Muscle of arm (tissue), 12 donors: Measurements from ENCODE around the gene ZNF513. TPM values are rescaled to one million over a fixed set of nuclear protein-coding genes. Genes with fewer than 3 reads are reported as not detected.

Experiments
- DNase-seq: peaks from one replicate; pipeline ENCODE4 v3.0.0-alpha.2; 2013
- polyA plus RNA-seq, 12 donors: library from polyadenylated mRNA; unstranded; fragments of 120-200 nt; gene quantifications; one replicate each; pipeline ENCODE4 v1.2.1, GENCODE V29; 2013; ENCODE audit not compliant: insufficient read length in 12 of 12

Gene ZNF513
- polyA plus RNA-seq, 12 donors: 9.1 to 20.0 (median 11.6) TPM; not detected in 1

DNA sequence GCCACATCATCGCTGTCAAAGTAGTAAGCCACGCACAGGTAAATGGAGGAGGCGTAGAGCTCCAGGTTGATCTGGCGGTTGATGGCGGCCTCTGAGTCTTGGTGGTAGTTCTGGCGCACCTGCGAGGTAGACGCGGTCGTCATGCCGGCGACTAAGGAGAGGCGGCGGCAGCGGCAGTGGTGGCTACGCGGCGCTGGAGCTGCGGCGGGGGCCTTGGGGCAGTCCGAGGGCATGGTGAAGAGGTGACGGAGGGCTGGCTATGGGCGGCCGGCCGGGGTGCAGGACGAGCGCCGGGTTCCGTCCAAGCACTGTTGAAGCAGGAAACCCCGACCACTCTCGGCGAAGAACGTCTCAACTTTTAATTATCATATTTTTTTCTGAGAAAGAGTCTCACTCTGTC is 12.7 kb upstream of the ZNF513 start:
- no peak for DNase-seq

DNA sequence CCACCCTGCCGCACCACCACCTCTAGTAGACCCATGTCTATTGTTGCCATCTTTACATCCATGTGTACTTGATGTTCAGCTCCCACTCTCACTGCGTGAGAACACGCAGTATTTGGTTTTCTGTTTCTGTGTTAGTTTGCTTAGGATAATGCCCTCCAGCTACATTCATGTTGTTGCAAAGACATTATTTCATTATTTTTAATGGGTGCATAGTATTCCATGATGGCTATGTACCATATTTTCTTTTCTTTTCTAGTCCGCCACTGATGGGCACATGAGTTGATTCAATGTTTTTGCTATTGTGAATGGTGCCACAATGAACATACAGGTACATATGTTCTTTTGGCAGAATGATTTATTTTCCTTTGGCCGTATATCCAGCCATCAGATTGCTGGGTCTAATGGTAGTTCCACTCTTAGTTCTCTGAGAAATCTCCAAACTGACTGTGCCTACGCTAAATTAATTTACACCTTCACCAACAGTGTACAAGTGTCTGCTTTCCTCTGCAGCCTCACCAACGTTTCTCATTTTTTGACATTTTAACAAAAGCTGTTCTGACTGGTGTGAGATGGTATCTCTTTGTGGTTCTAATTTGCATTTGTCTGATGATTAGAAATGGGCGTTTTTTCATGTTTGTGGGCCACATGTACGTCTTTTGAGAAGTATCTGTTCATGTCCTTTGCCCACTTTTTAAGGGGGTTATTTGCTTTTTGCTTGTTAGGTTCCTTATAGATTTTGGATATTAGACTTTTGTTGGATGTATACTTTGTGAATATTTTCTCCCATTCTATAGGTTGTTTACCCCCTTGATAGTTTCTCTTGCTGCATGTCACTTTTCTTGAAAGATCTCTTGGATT is 10.5 kb upstream of the ZNF513 start:
- DNase-seq: no peak

DNA sequence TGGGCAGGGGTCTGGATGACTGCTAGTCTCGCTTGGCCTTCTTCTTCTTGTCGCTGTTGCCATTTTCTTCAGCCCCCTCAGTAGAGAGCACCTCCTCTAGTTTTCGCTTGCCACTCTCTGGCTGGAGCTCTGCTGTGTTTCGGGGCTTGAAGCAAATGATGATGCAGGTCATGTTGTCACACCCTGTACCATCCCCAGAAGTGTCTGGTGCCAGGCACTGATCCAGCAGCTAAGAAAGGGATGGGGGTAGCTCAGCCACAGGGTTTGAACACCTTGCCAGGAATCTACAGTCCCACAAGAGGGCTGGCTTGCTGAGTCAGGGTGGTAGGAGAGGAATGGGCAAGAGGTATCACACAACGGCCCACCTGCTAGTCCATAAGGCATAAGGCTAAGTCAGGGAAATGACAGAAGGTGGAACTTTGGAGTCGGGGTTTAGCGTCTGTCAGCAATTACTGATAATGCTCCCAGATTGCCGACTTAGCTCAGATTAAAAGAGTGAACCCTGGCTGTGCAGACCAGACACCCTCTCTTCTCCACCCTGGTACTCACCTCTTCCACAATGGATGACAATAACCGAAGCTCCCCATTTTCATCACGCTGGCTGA is 1.1 kb upstream of the ZNF513 start:
- DNase-seq: no peak

DNA sequence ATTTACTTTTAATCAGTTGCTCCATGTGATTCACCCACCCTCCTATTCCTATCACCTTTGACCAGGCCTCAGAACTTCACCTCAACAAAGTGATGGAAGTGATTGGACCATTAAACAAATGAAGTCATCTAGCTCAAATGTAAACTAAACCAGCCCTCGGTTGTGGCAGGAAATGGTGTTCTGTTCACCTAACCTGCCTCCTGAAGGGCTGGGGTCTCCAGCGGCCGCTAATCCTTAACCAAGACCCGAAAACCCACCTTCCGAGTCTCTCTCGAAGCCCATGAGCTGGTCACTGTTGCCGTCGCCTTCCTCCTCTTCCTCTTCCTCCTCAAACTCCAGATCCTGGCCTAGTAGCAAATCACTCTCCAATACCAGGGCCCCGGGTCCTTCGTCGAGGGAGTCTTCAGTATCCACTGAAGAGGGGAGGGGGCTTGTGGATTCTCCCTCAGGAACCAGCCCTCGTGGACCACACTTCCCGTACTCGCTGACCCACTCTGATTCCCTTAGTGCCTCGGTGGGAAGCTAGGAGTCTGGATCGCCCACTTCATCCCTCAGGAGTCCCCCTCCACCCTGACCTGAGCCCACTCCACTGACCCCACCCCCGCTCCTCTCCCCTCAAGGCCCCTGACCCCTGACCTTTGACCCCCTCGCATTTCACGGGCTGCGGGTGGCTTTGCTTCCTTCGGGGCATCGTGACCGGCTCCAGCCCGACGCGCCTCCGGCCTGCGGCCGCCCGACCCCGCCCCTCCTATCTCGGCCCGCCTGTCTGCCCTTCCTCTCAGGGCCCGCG is 503 bp downstream of the ZNF513 start:
- peak; percentile 46 for DNase-seq

DNA sequence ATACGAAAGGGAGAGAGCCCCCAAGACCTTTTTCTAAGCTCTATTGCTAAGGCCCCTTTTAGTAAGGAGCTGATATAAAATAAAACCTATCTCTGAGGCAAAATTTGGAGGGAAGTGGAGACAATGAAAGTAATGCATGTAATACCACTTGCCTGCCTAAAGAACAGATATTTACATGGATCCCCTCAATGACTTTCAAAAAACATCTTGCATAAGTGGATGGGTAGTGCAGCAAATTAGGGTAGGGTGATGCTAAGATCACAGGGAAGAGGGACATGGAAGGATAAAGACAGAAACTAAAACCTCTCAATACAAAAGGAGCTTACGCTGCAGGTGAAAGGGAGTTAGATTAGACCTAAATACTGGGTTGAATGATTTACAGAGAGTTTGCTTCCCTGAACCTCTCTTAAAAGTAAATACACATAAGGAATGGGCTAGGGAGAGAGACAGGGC is 1.1 kb downstream of the ZNF513 start:
- DNase-seq: no peak

DNA sequence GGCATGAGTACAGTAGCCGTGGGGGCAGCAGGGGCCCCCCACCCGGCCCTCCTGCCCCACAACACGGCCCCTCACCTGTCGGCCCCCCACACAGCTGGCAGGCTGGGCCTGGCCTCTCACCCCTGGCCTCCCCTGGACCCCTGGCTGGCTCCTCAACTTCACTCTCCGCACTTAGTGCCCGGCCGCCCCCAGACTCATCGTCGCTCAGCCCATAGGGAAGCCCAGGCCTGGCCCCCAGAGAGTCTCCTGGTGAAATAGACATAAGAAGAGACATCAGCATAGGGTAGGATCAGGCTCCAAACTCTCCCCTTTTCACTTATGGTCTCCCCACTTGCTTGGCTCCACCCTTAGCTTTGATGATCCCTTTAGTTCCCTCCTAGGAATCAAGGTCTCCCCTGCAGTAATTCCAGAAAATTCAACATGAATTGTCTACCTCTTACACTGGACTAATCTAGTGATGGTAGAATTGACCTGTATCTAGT is 1.7 kb downstream of the ZNF513 start:
- DNase-seq: no peak

DNA sequence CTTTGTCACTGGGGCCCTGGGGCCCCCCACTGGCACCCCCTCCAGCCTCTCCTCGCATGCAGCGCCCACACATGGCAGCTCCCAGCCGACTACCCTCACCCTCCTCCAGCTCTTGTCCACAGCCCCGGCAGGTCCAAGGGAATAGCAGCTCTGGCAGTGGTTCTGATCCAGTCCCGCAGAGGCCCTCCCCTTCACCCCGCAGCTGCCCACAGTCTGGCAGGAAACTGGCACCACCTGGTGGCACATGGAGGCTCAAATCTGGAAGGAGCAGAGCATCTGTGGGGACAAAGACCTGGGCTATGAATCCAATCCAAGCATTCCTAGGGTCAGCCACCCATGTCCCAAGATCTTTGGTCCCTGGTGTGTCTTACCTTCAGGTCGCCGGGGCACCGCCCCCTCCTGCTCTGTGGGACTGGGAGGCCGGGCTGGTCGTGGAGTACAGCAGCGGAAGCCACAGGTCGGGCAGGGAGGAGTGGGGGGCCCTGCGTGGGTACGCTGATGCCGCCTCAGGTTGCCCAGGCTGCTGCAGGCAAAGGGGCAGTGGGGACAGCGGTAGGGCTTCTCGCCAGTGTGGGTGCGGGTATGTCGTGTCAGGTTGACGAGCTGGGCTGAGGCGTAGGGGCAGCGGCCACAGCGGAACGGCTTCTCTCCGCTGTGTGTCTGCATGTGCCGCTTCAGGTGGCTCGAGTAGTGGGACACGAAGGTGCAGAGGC is 2.3 kb downstream of the ZNF513 start:
- no peak for DNase-seq

DNA sequence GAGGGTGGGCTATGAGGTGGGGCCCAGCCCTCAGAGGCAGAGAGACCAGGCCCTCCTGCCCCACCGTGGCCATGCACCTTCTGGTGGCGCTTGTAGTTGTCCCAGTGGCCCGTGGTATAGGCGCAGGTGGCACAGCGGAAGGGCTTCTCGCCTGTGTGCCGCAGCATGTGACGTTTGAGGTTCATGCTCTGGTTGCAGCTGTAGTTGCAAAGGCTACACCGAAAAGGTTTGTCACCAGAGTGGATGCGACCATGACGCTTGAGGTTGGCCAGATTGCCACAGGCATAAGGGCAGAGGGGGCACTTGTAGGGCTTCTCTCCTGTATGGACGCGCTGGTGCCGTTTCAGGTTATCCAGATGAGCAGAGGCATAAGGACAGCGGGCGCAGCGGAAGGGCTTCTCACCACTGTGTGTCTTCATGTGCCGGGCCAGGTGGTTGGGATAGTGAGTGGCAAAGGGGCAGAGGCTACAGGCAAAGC is 2.9 kb downstream of the ZNF513 start:
- DNase-seq: no peak

DNA sequence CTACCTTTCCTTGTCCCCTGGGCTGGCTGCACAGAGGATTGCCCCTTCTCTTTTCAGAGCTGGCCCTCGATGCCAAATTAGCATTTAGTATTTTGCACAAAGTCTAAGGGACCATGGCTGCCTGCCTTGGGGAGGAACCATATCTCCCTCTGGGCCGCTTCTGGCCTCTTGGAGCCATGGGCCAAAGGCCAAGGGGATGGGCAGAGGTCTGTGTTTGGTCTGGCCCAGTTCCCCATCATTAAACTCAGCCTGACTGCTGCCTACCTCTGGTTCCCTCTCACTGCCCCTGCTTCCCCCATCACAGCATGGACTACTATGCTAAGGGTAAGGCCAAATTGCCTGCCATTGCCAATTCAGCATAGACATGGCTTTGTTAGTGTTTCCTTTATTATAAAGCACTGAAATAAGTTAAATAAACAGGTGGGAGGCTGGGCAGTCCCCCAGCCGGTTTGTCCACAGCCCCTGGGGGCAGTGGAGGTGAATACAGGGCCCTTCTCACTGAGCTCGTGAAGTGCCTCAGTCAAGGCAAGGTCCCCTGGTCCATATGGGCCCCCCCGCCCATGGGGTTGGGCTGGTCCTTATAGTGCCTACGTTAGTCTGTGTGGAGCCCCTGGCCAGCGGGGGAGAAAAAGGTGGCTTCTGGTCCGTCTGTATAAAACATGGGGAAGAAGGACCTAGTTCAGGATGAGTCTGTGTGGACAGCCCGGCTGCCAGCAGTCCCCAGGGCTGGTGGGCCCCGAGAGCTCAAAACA is 3.5 kb downstream of the ZNF513 start:
- DNase-seq: no peak

DNA sequence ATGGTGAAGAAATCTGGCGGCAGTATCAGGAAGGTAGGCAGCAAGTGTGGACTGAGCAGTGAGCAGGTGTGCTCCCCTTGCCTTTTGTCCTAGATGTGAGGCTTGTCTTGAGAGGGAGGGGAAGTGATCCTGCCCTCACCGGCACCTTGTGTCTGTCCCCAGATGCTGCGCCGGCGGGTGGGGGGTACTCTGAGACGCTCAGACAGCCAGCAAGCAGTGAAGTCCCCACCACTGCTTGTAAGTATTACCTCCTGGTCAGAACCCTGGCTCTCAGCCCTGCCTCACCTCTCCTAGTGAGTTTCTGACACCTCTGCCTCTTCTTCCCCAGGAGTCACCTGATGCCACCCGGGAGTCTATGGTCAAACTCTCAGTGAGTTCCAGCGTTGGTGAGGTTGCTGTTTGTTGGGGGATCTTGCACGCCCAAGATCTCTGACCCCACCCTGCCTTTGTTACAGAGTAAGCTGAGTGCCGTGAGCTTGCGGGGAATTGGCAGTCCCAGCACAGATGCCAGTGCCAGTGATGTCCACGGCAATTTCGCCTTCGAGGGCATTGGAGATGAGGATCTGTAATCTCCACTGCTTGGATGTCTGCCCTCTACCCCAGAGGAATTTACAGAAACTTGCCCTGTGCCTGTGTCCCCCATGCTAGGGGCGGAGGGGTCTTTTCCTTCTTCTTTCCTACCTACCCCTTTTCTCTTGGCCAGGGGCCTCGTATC is 4.2 kb downstream of the ZNF513 start:
- DNase-seq: no peak

DNA sequence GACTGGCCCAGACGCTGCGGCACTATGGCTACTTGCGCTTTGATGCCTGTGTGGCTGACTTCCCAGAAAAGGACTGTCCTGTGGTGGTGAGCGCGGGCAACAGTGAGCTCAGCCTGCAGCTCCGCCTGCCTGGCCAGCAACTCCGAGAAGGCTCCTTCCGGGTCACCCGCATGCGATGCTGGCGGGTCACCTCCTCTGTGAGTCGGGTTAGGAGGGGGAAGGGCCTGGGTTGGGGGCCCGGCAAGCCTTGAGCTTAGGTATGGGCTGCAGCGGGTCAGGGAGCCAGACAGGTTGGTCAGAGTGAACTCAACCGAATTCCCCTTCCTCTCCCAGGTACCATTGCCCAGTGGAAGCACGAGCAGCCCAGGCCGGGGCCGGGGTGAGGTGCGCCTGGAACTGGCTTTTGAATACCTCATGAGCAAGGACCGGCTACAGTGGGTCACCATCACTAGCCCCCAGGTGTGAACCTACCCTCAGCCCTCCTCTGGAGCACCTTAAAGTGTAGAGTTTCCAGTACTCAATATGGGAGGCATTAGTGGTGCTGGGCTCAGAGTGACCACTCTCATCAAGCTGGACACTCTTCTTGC is 4.9 kb downstream of the ZNF513 start:
- DNase-seq: no peak

DNA sequence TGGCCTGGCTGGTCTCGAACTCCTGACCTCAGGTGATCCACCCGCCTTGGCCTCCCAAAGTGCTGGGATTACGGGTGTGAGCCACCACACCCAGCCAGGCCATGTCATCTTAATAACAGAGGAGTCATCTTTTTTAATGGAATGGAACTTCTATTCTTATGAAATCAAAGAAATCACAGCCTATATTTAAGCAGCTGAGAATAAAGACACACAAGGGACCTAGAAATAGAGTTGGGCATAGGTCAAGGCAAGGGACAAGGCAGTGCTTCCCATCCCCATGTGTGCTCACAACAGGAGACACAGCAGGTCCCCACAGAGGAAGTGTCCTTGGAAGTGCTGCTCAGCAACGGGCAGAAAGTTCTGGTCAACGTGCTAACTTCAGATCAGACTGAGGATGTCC is 7.0 kb downstream of the ZNF513 start:
- no peak for DNase-seq

DNA sequence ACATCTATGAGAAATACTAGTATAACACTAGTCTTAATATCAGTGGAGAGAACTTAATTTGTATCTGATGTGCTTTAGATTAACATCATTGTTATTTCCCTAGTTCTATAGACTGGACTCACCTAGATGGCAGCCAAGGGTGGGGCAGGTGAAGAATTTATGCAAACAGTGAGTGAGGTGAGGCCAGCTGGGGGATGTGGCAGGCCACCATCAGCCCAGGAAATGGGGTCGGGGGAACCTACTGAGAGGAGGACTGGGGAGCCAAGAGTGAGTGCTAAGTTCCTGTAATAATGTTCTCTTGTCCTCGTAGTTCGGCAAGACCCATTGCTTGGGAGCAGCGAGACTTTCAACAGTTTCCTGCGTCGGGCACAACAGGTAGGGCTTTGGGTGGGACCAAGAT is 7.6 kb downstream of the ZNF513 start:
- DNase-seq: no peak

DNA sequence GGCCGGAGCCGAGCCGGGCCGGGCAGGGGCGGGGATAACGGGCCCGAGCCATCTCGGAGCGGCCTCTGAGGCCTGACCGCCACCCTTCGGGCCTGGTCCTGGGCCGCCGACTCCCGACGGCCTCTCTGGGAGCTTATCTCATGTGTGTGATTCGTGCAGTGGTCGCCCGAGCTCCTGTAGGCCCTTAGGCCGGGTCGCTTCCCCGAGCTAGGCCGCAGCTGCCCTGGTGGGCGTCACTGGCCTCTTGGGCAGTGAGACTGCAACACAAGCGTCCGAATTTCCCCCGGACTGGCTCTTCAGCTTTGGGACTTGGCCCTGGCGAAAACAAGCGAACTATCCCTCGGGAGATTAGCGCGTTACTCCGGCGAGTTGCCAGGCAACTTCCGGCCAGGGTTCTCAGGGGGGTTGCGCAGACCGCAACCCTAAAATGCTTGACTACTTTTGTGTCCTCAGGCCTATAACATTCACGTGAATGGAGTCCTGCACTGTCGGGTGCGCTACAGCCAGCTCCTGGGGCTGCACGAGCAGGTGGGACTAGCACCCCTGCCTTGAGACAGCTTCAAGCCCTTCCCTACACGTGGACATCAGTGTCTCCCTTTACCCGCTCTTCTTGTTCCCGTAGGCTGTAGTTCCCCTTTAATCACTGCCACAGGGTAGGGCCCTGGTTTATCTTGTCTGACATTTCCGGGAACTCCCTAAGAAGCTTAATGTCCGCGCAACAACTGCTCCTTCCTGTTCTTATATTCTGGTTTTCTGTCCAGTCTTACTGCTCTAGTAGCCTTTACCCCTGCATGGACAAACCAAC is 9.5 kb downstream of the ZNF513 start:
- DNase-seq: peak; percentile 33

DNA sequence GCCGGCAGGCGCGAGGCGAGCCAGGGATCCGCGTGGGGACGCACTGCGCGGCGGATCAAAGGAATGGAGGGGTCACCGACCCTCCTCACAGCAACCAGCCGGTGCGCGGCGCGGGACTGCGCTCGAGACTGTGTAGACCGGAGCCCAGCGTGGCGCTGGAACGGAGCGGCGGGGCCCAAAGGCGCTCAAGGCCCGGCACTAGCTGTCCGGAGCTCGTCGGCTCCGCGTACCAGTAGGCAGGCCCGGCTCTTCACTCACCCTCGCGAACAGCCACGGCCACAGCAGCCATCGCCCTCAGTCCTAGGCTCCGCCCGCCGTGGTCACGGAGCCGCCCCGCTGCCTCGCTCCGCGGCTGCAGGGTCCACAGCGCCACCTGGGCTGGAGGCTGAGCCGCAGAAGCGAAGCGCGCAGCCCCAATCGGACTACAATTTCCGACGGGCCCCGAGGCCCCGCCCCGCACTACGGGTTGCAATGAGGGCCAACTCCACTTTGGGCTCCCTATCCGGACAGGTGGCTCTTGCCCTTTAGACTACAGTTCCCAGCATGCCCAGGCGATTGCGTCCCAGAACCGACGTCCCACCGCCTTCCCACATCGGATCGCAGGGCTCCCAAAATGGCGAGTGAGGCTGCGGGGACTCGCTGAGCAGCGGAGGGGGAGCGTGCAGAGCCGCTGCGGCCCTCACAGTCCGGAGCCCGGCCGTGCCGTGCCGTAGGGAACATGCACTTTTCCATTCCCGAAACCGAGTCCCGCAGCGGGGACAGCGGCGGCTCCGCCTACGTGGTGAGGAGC is 10.3 kb downstream of the ZNF513 start, which contains the start of the genes EIF2B4 and SNX17:
Gene EIF2B4, minus strand, starts transcription at position 313 of the 790 bp plus-strand sequence. Its CDS starts 24 bp downstream, at position 289.
Gene SNX17, plus strand, starts transcription at position 591 of the 790 bp plus-strand sequence. Its CDS starts 128 bp downstream, at position 719.
- DNase-seq: peak; percentile 100

DNA sequence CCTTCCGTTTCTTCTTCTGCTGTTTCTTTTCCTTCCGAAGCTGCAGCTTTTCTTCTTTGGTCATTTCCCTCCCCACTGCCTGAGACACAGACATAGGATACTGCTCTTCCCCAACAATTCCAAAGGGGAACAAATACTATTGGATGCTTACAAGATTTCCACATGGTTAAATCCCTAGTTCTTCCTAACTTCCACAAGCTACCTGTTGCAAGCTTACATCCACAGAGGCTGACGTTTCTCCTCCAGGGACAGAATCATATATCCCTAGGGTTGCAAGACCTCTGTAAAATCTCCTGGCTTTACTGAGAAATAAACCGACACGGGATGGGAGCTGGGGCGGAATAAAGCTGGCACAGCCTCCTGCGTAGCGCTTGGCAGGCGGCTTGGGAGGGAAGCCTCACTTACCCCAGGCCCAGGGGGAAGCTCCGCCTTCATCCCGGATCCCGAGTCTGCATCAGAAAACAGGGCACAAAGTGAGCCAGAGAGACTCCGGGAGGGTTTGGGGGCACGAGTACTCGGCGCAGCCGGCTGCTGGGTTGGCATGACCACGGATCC is 11.0 kb downstream of the ZNF513 start:
- no peak for DNase-seq

DNA sequence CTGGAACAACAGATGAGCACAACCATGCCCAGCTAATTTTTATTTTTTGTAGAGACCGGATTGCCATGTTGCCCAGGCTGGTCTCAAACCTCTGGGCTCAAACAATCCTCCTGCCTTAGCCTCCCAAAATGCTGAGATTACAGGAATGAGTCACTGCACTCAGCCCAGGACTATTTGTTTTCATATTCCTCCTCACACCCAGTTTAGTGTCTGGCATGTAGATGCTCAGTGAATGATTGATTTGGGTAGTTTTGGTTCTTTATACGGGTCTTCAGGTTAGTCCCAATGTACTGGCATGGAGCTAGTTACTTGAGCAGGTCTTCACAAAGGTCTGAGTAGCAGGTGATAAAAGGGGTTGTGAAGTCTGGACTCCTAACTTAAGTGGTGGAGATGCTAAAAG is 16.6 kb downstream of the ZNF513 start:
- no peak for DNase-seq
